ENCODE results near the gene RIC3. TPM values are rescaled to one million over a fixed set of nuclear protein-coding genes. Genes with fewer than 3 reads are reported as not detected.

Gene RIC3
- total RNA-seq, 1 experiment from 2014 or later, result not detected

DNA sequence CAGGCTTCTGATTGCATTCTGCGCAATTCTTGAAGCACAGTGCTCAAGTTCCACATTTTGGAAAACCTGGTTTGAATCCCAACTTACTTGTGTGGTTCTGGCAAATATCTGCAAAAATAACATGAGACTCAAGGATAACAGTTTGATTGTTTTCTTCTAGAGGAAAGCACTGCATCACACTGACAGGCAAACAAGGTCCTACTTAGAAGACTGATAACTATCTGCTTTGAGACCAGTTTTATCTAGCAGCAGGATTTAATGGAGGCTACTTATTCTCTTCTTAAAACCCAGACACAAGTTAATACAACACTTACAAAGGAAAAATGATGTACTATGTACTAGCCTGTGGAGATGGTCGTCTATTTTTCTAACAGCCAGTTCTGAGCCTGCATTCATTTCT lies 41.4 kb downstream of the RIC3 start:
- BruUV-seq (replicated peaks), result no TSS peak
- peaks cover 49% of the 10 kb centered on the region for H3K27me3 ChIP-seq (ENCODE audit: low read length)
- H4K20me1 ChIP-seq (ENCODE audit: low read length), result no peaks in the 10 kb centered on the region
- intact Hi-C loops (cut with micrococcal nuclease), result no loop called here
- H3K9me3 ChIP-seq (ENCODE audit: low read length), result no peaks in the 10 kb centered on the region
- H3K4me3 ChIP-seq (ENCODE audit: low read length), result no peak overlapping the region
- H3K4me1 ChIP-seq (ENCODE audit: insufficient read depth, low read length), result no peaks in the 10 kb centered on the region
- no peaks in the 10 kb centered on the region for H3K9me2 ChIP-seq (replicated peaks; ENCODE audit: low read length)
- POLR2A ChIA-PET (ENCODE audit: unreplicated experiment), result no interaction called here
- H3K36me3 ChIP-seq (ENCODE audit: low read depth, low read length), result no peaks in the 10 kb centered on the region
- no peak overlapping the region for H3K4me2 ChIP-seq (ENCODE audit: low read length)
- no peaks in the 10 kb centered on the region for H3K79me2 ChIP-seq (ENCODE audit: low read length)
- TF ChIP-seq, protein P1, sequence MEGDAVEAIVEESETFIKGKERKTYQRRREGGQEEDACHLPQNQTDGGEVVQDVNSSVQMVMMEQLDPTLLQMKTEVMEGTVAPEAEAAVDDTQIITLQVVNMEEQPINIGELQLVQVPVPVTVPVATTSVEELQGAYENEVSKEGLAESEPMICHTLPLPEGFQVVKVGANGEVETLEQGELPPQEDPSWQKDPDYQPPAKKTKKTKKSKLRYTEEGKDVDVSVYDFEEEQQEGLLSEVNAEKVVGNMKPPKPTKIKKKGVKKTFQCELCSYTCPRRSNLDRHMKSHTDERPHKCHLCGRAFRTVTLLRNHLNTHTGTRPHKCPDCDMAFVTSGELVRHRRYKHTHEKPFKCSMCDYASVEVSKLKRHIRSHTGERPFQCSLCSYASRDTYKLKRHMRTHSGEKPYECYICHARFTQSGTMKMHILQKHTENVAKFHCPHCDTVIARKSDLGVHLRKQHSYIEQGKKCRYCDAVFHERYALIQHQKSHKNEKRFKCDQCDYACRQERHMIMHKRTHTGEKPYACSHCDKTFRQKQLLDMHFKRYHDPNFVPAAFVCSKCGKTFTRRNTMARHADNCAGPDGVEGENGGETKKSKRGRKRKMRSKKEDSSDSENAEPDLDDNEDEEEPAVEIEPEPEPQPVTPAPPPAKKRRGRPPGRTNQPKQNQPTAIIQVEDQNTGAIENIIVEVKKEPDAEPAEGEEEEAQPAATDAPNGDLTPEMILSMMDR (conservative IDR thresholded peaks at IDR 0.05; ENCODE audit: low read depth, low read length), result no peak
- TF ChIP-seq EZH2phosphoT487 (IDR thresholded peaks at IDR 0.05; ENCODE audit: borderline replicate concordance, low read length), result no peak
- no peak for TF ChIP-seq EZH2 (IDR thresholded peaks at IDR 0.05; ENCODE audit: low read length, unreplicated experiment)
- H3K9ac ChIP-seq (ENCODE audit: low read length), result no peak overlapping the region
- no peak overlapping the region for H3K27ac ChIP-seq (ENCODE audit: low read length)
- H2AFZ ChIP-seq (ENCODE audit: low read length), result no peak overlapping the region
- no peak for DNase-seq
- CTCF ChIA-PET, result no interaction called here
- H3F3A ChIP-seq (ENCODE audit: low read length, unreplicated experiment), result no peaks in the 10 kb centered on the region
- ATAC-seq, result no peak

GRCh38 chr11:8126649-8127289 lies 42.1 kb downstream of the RIC3 start:
- Histone ChIP-seq H3K36me3 (ENCODE audit: low read depth, low read length) (no peaks in the 10 kb centered on the region), H4K20me1 (ENCODE audit: low read length) (no peaks in the 10 kb centered on the region), H3K27me3 (ENCODE audit: low read length) (peaks cover 49% of the 10 kb centered on the region), H3K79me2 (ENCODE audit: low read length) (no peaks in the 10 kb centered on the region), H3K4me1 (ENCODE audit: insufficient read depth, low read length) (no peaks in the 10 kb centered on the region), H3K4me3 (ENCODE audit: low read length) (no peak overlapping the region), H3K4me2 (ENCODE audit: low read length) (no peak overlapping the region), H2AFZ (ENCODE audit: low read length) (no peak overlapping the region), H3F3A (ENCODE audit: low read length, unreplicated experiment) (no peaks in the 10 kb centered on the region), H3K9me2 (replicated peaks; ENCODE audit: low read length) (no peaks in the 10 kb centered on the region), H3K9me3 (ENCODE audit: low read length) (no peaks in the 10 kb centered on the region), H3K27ac (ENCODE audit: low read length) (no peak overlapping the region), H3K9ac (ENCODE audit: low read length) (no peak overlapping the region)
- TF ChIP-seq EZH2phosphoT487 (IDR thresholded peaks at IDR 0.05; ENCODE audit: borderline replicate concordance, low read length) (no peak), EZH2 (IDR thresholded peaks at IDR 0.05; ENCODE audit: low read length, unreplicated experiment) (no peak)
- TF ChIP-seq, protein P1 (conservative IDR thresholded peaks at IDR 0.05; ENCODE audit: low read depth, low read length), result no peak
- no TSS peak for BruUV-seq (replicated peaks)
- no peak for DNase-seq
- ChIA-PET CTCF (no interaction called here), POLR2A (ENCODE audit: unreplicated experiment) (no interaction called here)
- intact Hi-C loops (cut with micrococcal nuclease), result no loop called here
- no peak for ATAC-seq

GRCh38 chr11:8122173-8122764 lies 46.6 kb downstream of the RIC3 start:
- no TSS peak for BruUV-seq (replicated peaks)
- no peak for DNase-seq
- H4K20me1 ChIP-seq (ENCODE audit: low read length), result no peaks in the 10 kb centered on the region
- no peaks in the 10 kb centered on the region for H3K4me1 ChIP-seq (ENCODE audit: insufficient read depth, low read length)
- CTCF ChIA-PET, result no interaction called here
- H3K27ac ChIP-seq (ENCODE audit: low read length), result no peak overlapping the region
- H3F3A ChIP-seq (ENCODE audit: low read length, unreplicated experiment), result no peaks in the 10 kb centered on the region
- POLR2A ChIA-PET (ENCODE audit: unreplicated experiment), result no interaction called here
- intact Hi-C loops (cut with micrococcal nuclease), result no loop called here
- H3K4me2 ChIP-seq (ENCODE audit: low read length), result no peak overlapping the region
- no peak overlapping the region for H3K9ac ChIP-seq (ENCODE audit: low read length)
- peaks cover 28% of the 10 kb centered on the region for H3K27me3 ChIP-seq (ENCODE audit: low read length)
- no peaks in the 10 kb centered on the region for H3K36me3 ChIP-seq (ENCODE audit: low read depth, low read length)
- no peaks in the 10 kb centered on the region for H3K9me3 ChIP-seq (ENCODE audit: low read length)
- no peak overlapping the region for H2AFZ ChIP-seq (ENCODE audit: low read length)
- no peak overlapping the region for H3K4me3 ChIP-seq (ENCODE audit: low read length)
- no peaks in the 10 kb centered on the region for H3K9me2 ChIP-seq (replicated peaks; ENCODE audit: low read length)
- TF ChIP-seq EZH2phosphoT487 (IDR thresholded peaks at IDR 0.05; ENCODE audit: borderline replicate concordance, low read length), result no peak
- TF ChIP-seq EZH2 (IDR thresholded peaks at IDR 0.05; ENCODE audit: low read length, unreplicated experiment), result no peak
- TF ChIP-seq, protein P1 (conservative IDR thresholded peaks at IDR 0.05; ENCODE audit: low read depth, low read length), result no peak
- H3K79me2 ChIP-seq (ENCODE audit: low read length), result no peaks in the 10 kb centered on the region
- ATAC-seq, result no peak
